DOHH2 (cell line): ENCODE results near the gene NDUFB4.

Experiments
- EZH2phosphoT487 ChIP-seq: fragments of 200-600 bp; sonication (generic); IDR thresholded peaks from 2 replicates; pipeline ENCODE4 v1.6.1; 2017; ENCODE audit warnings: borderline replicate concordance, mild to moderate bottlenecking, antibody characterized with exemption, low read length, moderate library complexity, mixed read lengths
- TF ChIP-seq, protein P1 (sequence below): fragments of 200-600 bp; sonication (generic); IDR thresholded peaks from one replicate; pipeline ENCODE4 v1.5.1; 2014; ENCODE audit warnings: antibody characterized with exemption, mild to moderate bottlenecking, low read depth, low read length; ENCODE audit not compliant: poor library complexity, severe bottlenecking

DNA sequence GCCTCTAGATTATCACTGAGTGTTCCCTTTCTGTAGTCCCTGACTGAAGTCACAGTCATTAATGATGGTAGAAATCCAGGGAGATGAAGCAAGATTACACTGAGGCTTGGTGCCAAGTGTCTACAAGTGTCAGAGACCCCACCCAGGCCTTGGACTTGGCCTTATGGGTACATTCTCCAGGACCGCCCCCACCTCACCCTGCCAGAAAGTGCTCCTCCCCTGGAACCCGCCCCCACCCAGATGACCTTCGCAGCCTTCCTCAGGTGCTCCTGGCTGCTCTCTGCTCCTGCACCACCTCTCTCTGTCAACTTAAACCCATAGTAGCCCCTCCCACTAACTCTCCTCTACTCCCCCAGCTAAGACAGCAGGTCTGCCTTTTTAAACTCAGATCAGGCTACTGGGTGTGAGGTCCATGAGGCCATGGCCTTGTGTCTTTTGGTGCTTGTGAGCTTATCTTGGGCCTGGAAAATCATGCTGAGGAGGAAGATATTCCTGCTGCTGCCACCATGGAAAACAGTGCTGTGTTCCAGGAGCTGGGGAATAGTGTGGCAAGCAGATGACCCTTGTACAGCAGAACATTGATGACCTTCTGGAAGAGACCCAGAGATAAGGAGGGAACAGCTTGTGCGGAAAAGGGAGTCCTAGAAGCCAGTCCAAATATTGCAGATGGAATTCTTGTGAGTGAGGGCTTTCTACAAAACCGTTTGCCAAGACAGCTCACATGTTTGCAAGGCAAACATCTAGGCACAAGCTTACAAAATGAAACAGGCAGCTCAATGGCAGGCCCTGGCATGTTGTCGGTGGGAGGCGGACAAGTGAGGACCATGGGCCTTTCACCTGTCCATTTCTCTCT is 40.3 kb upstream of the NDUFB4 start:
- TF ChIP-seq, protein P1, sequence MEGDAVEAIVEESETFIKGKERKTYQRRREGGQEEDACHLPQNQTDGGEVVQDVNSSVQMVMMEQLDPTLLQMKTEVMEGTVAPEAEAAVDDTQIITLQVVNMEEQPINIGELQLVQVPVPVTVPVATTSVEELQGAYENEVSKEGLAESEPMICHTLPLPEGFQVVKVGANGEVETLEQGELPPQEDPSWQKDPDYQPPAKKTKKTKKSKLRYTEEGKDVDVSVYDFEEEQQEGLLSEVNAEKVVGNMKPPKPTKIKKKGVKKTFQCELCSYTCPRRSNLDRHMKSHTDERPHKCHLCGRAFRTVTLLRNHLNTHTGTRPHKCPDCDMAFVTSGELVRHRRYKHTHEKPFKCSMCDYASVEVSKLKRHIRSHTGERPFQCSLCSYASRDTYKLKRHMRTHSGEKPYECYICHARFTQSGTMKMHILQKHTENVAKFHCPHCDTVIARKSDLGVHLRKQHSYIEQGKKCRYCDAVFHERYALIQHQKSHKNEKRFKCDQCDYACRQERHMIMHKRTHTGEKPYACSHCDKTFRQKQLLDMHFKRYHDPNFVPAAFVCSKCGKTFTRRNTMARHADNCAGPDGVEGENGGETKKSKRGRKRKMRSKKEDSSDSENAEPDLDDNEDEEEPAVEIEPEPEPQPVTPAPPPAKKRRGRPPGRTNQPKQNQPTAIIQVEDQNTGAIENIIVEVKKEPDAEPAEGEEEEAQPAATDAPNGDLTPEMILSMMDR = no peak
- no peak for TF ChIP-seq EZH2phosphoT487
